ENCODE data around the gene UCN2. TPM values are rescaled to one million over a fixed set of nuclear protein-coding genes. Genes with fewer than 3 reads are reported as not detected.

Gene UCN2
- total RNA-seq, 1 donor from 2014 or later = not detected

GRCh38 chr3:48575366-48575765 lies 11.8 kb upstream of the UCN2 start:
- no peaks in the 10 kb centered on the region for H3K36me3 Mint-ChIP-seq (ENCODE audit: low read depth)
- no peaks in the 10 kb centered on the region for H3K4me1 Mint-ChIP-seq
- no peaks in the 10 kb centered on the region for H3K9me3 Mint-ChIP-seq
- no peak for DNase-seq
- intact Hi-C loops (cut with micrococcal nuclease) = no loop called here
- H3K4me3 Mint-ChIP-seq = no peak overlapping the region
- no peaks in the 10 kb centered on the region for H3K27me3 Mint-ChIP-seq
- no peak overlapping the region for H3K27ac Mint-ChIP-seq

- Mint-ChIP-seq H3K9me3 (no peaks in the 10 kb centered on the region), H3K4me1 (no peaks in the 10 kb centered on the region), H3K27me3 (no peaks in the 10 kb centered on the region), H3K36me3 (ENCODE audit: low read depth) (no peaks in the 10 kb centered on the region), H3K4me3 (no peak overlapping the region), H3K27ac (no peak overlapping the region)
- intact Hi-C loops (cut with micrococcal nuclease) = no loop called here
- no peak for DNase-seq
These were observed 10.5 kb upstream of the UCN2 start for GRCh38 chr3:48573973-48574585.

GRCh38 chr3:48572517-48572916 lies 8.9 kb upstream of the UCN2 start:
- Mint-ChIP-seq H3K9me3 (no peaks in the 10 kb centered on the region), H3K4me1 (no peaks in the 10 kb centered on the region), H3K27ac (no peak overlapping the region), H3K27me3 (no peaks in the 10 kb centered on the region), H3K36me3 (ENCODE audit: low read depth) (no peaks in the 10 kb centered on the region), H3K4me3 (no peak overlapping the region)
- no peak for DNase-seq
- intact Hi-C loops (cut with micrococcal nuclease) = no loop called here

GRCh38 chr3:48571938-48572337 lies 8.4 kb upstream of the UCN2 start:
- Mint-ChIP-seq H3K4me3 (no peak overlapping the region), H3K27me3 (no peaks in the 10 kb centered on the region), H3K9me3 (no peaks in the 10 kb centered on the region), H3K4me1 (no peaks in the 10 kb centered on the region), H3K36me3 (ENCODE audit: low read depth) (no peaks in the 10 kb centered on the region), H3K27ac (no peak overlapping the region)
- DNase-seq = no peak
- intact Hi-C loops (cut with micrococcal nuclease) = no loop called here

- no peaks in the 10 kb centered on the region for H3K9me3 Mint-ChIP-seq
- no peak for DNase-seq
- no peaks in the 10 kb centered on the region for H3K27me3 Mint-ChIP-seq
- peaks cover 7% of the 10 kb centered on the region for H3K4me1 Mint-ChIP-seq
- H3K4me3 Mint-ChIP-seq = no peak overlapping the region
- no peaks in the 10 kb centered on the region for H3K36me3 Mint-ChIP-seq (ENCODE audit: low read depth)
- intact Hi-C loops (cut with micrococcal nuclease) = no loop called here
- no peak overlapping the region for H3K27ac Mint-ChIP-seq
These were observed 6.3 kb upstream of the UCN2 start for GRCh38 chr3:48569808-48570450.

- no peak overlapping the region for H3K4me3 Mint-ChIP-seq
- no peaks in the 10 kb centered on the region for H3K27me3 Mint-ChIP-seq
- H3K36me3 Mint-ChIP-seq (ENCODE audit: low read depth) = no peaks in the 10 kb centered on the region
- intact Hi-C loops (cut with micrococcal nuclease) = no loop called here
- H3K9me3 Mint-ChIP-seq = no peaks in the 10 kb centered on the region
- H3K4me1 Mint-ChIP-seq = peaks cover 7% of the 10 kb centered on the region
- H3K27ac Mint-ChIP-seq = no peak overlapping the region
- DNase-seq = no peak
These were observed 5.8 kb upstream of the UCN2 start for GRCh38 chr3:48569400-48569799.

- intact Hi-C loops (cut with micrococcal nuclease) = no loop called here
- H3K4me1 Mint-ChIP-seq = peaks cover 7% of the 10 kb centered on the region
- no peaks in the 10 kb centered on the region for H3K9me3 Mint-ChIP-seq
- H3K4me3 Mint-ChIP-seq = no peak overlapping the region
- no peak for DNase-seq
- H3K27me3 Mint-ChIP-seq = no peaks in the 10 kb centered on the region
- no peak overlapping the region for H3K27ac Mint-ChIP-seq
- H3K36me3 Mint-ChIP-seq (ENCODE audit: low read depth) = no peaks in the 10 kb centered on the region
These were observed 4.9 kb upstream of the UCN2 start for GRCh38 chr3:48568476-48568875.

- Mint-ChIP-seq H3K4me1 (peaks cover 11% of the 10 kb centered on the region), H3K4me3 (no peak overlapping the region), H3K9me3 (no peaks in the 10 kb centered on the region), H3K27ac (no peak overlapping the region), H3K27me3 (no peaks in the 10 kb centered on the region), H3K36me3 (ENCODE audit: low read depth) (no peaks in the 10 kb centered on the region)
- intact Hi-C loops (cut with micrococcal nuclease) = no loop called here
- no peak for DNase-seq
These were observed 3.9 kb upstream of the UCN2 start for GRCh38 chr3:48567500-48567899.

GRCh38 chr3:48567090-48567489 lies 3.5 kb upstream of the UCN2 start:
- Mint-ChIP-seq H3K4me1 (peaks cover 11% of the 10 kb centered on the region), H3K27me3 (no peaks in the 10 kb centered on the region), H3K4me3 (no peak overlapping the region), H3K27ac (no peak overlapping the region), H3K36me3 (ENCODE audit: low read depth) (no peaks in the 10 kb centered on the region), H3K9me3 (no peaks in the 10 kb centered on the region)
- intact Hi-C loops (cut with micrococcal nuclease) = no loop called here
- no peak for DNase-seq

GRCh38 chr3:48566401-48566760 lies 2.8 kb upstream of the UCN2 start:
- H3K27ac Mint-ChIP-seq = no peak overlapping the region
- H3K36me3 Mint-ChIP-seq (ENCODE audit: low read depth) = no peaks in the 10 kb centered on the region
- H3K4me3 Mint-ChIP-seq = no peak overlapping the region
- no peak for DNase-seq
- peaks cover 11% of the 10 kb centered on the region for H3K4me1 Mint-ChIP-seq
- no peaks in the 10 kb centered on the region for H3K27me3 Mint-ChIP-seq
- no peaks in the 10 kb centered on the region for H3K9me3 Mint-ChIP-seq
- intact Hi-C loops (cut with micrococcal nuclease) = no loop called here

GRCh38 chr3:48565591-48566400 lies 2.2 kb upstream of the UCN2 start:
- Mint-ChIP-seq H3K9me3 (no peaks in the 10 kb centered on the region), H3K4me3 (no peak overlapping the region), H3K36me3 (ENCODE audit: low read depth) (no peaks in the 10 kb centered on the region), H3K27ac (peak overlapping the region; percentile 7), H3K4me1 (peaks cover 13% of the 10 kb centered on the region), H3K27me3 (no peaks in the 10 kb centered on the region)
- intact Hi-C loops (cut with micrococcal nuclease) = no loop called here
- DNase-seq = peak; percentile 62

- H3K4me1 Mint-ChIP-seq = peaks cover 15% of the 10 kb centered on the region
- H3K27ac Mint-ChIP-seq = no peak overlapping the region
- no peak overlapping the region for H3K4me3 Mint-ChIP-seq
- no peak for DNase-seq
- intact Hi-C loops (cut with micrococcal nuclease) = no loop called here
- H3K36me3 Mint-ChIP-seq (ENCODE audit: low read depth) = no peaks in the 10 kb centered on the region
- H3K27me3 Mint-ChIP-seq = no peaks in the 10 kb centered on the region
- H3K9me3 Mint-ChIP-seq = no peaks in the 10 kb centered on the region
These were observed 1.6 kb upstream of the UCN2 start for GRCh38 chr3:48565186-48565585.

- intact Hi-C loops (cut with micrococcal nuclease) = no loop called here
- DNase-seq = no peak
- H3K4me1 Mint-ChIP-seq = peaks cover 20% of the 10 kb centered on the region
- H3K36me3 Mint-ChIP-seq (ENCODE audit: low read depth) = no peaks in the 10 kb centered on the region
- no peak overlapping the region for H3K27ac Mint-ChIP-seq
- no peaks in the 10 kb centered on the region for H3K27me3 Mint-ChIP-seq
- no peaks in the 10 kb centered on the region for H3K9me3 Mint-ChIP-seq
- no peak overlapping the region for H3K4me3 Mint-ChIP-seq
These were observed 1.1 kb upstream of the UCN2 start for GRCh38 chr3:48564667-48565066.

- intact Hi-C loops (cut with micrococcal nuclease) = no loop called here
- H3K4me1 Mint-ChIP-seq = peaks cover 22% of the 10 kb centered on the region
- H3K27ac Mint-ChIP-seq = no peak overlapping the region
- no peaks in the 10 kb centered on the region for H3K9me3 Mint-ChIP-seq
- DNase-seq = no peak
- no peak overlapping the region for H3K4me3 Mint-ChIP-seq
- H3K36me3 Mint-ChIP-seq (ENCODE audit: low read depth) = no peaks in the 10 kb centered on the region
- no peaks in the 10 kb centered on the region for H3K27me3 Mint-ChIP-seq
These were observed 441 bp upstream of the UCN2 start for GRCh38 chr3:48564022-48564421.
